ENCODE measurements around the gene NAB2.
"Not testable (repeated sequence)": the region's sequence is repeated elsewhere in the genome, so short reads cannot be mapped to it uniquely, and the experiment has no call there.

The NAB2 gene

GRCh38 chr12:57112492-57113294 is 23.8 kb downstream of the NAB2 start:
- DNase-seq (ENCODE audit: low read depth): no peak

DNA sequence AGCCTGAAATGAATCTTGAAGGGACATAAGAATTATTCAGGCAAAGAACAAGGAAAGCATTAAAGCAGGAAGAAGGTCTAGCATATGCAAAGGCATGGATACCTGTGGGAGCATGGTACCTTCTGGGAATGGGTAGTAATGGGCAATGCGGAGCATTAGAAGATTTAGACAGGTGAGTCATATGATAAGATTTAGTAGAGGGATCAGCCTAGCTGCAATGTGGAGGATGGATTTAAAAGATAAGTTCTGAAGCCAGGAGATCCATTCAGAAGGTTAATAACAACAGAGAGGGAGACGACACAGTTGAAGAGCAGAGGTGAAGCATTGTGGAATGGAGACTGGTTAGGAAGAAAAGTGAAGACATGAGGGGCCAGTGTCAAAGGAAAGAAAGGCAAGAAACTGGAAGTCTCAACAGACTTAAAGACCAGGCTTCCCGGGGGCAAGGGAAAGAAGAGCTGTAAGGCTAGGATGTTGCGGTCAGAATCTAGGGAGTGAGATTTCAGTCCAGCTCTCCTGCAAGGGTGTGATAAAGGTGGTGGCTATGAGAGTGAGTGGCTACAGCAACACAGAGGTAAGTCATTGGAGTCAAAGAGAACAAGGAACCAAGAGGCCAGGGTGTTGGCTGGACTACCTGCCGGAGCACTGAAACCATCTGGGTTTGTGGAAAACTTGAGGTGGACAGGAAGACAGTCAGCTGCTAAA is 27.8 kb downstream of the NAB2 start:
- DNase-seq (ENCODE audit: low read depth): no peak

DNA sequence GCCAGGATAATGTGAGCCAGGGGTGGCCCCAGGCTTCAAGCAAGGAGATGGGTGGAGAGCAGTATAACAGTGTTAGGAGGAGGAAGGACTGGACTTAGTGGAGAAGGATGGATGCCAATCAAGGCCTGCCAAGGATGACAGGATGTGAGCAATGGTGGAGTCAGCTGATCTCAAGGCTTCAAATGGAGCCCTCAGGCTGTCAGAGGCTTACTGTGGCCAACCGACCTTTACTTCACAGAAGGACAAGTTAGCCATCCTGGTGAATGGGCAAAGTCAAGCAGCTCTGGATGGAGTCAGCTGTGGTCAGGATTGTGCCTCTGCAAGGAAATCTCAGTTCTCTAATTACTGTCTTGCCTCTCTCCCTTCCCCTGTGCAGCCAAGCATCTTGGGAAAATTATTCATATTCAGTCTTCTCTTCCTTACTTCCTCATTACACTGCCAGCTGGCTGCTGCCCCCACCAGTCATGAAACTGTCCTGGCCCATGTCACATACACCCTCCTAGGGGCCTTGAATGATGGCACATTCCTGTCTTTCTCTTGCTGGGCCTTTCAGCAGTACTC is 29.9 kb downstream of the NAB2 start:
- DNase-seq (ENCODE audit: low read depth): no peak

DNA sequence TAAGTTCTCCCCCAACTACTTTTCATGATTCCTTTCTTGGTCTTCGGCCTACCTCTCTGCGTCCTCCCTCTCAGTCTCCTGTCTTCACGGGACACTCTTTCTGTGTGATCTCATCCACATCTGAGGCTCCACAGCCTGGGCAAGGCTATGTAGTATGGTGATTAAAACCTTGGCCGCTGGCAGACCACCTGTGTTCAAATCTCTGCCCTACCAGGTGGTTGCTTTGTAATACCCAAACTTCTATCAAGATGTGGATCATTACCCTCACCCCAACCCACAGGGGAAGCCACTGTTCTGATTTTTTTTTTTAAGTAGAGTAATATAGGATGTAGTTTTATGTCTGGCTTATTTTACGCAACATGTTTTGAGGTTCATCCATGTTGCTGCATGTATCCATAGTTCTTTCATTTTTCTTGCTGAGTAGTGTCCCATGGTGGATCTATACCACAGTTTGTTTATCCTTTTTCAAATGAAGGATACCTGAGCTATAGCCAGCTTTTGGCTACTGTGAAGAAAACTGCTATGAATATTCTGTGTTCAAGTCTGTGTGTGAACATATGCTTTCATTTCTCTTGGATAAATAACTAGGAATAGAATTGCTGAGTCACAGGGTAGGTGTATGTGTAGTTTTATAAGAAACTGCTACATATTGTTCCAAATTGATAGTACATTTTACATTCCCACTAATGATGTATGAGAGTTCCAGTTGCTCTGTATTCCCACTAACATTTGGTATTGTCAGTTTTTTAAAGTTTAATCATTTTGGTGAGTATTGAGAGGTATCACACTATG is 30.6 kb downstream of the NAB2 start:
- no peak for DNase-seq (ENCODE audit: low read depth)

DNA sequence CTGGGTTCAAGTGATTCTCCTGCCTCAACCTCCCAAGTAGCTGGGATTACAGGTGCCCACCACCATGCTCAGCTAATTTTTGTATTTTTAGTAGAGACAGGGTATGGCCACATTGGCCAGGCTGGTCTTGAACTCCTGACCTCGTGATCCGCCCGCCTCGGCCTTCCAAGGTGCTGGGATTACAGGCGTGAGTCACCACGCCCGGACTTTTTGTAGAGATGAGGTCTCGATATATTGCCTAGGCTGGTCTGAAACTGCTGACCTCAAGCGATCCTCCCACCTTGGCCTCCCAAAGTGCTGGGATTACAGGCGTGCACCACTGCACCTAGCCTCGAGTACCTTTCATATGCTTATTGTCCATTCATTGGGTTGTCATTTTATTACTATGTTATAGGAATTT is 31.8 kb downstream of the NAB2 start:
- DNase-seq (ENCODE audit: low read depth): not testable (repeated sequence)

DNA sequence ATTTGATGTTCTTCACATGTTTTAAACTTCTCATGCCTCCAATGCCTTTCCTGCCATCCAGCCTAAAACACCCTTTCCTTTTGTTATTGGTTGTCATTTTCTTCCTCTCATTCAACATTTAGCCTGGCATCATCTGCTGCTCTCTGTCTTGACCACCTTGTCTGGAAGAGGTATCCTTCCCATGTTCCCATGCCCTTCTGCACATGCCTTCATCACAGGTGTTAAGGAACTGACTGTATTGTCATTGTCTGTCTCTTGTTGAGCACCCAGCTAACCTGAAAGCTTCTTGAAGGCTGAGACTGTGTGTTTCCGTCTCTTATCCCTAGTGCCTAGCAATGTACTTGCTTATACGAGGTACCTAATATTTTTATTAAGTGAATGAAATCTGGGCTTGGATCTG is 34.9 kb downstream of the NAB2 start:
- DNase-seq (ENCODE audit: low read depth): no peak

- no peak for DNase-seq (ENCODE audit: low read depth)
Measured at GRCh38 chr12:57124261-57124877, 35.5 kb downstream of the NAB2 start.

GRCh38 chr12:57126061-57126460 is 37.1 kb downstream of the NAB2 start:
- no peak for DNase-seq (ENCODE audit: low read depth)

DNA sequence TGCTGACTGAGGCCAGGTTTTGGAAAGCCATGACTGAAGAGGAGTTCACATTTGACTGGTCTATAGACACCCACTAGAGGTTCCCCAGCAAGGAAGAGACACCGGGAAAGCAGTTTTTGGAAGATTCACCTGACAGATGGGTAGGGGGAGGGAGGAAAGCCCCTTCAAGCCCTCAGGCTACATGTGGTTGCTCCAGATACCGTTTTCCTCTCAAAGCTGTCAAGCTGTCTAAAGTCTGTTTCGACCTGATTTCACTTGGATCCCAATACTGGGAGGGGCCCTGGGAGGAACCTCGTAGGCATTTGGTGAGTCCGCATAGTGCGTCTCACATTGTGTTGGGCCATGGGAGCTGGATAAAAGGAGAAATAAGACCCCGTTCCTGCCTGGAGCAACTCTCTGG is 37.6 kb downstream of the NAB2 start:
- DNase-seq (ENCODE audit: low read depth): no peak

DNA sequence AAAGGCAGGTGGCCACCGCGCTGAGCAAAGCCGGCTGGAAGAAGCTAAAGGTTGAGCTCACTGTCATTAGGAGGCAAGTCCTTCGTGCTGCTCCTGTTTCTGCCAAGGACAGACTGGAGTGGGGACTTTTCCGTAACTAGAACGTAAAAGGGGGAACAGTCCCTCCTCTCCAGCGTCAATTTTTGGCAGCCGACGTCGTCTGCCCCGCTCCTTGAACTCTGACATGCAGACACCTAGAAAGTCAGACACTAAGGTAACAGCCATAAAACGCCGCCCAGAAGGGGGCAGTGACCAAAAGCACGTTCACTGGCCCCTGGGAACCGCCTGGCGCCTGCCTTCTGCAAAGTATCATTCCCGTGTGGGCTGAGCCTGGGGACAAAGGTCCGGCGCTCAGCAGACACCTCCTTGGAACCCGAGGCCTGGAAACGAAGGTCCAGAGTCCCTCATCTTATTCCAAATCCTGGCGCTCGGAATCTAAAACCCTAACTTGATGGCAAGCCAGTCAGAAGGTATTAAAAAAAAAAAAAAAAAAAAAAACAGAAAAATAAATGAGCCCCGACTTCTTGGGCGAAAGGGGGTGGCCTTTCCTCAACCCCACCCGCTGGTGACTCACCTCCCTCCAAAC is 38.3 kb downstream of the NAB2 start:
- no peak for DNase-seq (ENCODE audit: low read depth)

DNA sequence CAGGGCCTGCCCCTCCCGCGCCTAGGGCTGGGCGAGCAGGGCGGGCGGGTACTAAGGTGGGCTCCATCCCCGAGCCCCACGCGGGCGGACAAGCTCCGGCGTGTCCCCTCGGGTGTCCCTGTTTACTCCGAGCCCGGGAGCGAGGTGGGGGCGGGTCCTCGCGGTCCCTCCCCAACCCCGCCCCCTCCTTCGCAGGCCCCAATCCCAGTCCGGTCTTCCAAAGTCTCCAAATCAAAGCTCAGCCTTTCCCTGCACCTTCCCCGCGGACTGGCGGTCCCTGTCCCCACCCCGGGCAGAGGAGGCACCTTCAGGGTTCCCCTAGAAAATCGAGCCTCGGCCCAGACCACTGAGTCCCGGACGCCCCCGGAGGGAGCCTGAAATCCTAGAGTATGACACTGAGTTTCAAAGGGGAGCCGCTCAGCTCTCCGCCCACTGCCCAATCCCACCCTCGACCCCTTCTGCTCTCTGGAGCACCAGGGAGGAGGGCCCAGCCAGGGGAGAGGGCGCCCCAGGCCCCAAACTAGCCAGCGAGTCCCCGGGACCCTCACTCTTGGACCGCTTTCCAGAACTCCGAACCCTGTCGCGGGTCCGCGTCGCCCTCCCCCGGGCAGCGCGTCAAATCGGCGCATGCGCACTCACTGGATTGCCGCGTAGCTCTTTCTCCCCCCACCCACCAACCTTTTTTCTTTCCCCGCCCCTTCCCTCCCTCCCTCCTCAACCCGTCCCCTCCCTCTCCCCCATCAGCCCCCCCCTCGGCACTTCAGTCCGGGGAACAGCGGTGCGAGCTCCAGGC is 39.0 kb downstream of the NAB2 start, which contains the start of gene LRP1:
Gene LRP1 (plus strand): TSS at position 758 of the 793 bp plus-strand sequence. CDS start 482 bp downstream, outside the sequence.
- DNase-seq (ENCODE audit: low read depth): peak; percentile 83

DNA sequence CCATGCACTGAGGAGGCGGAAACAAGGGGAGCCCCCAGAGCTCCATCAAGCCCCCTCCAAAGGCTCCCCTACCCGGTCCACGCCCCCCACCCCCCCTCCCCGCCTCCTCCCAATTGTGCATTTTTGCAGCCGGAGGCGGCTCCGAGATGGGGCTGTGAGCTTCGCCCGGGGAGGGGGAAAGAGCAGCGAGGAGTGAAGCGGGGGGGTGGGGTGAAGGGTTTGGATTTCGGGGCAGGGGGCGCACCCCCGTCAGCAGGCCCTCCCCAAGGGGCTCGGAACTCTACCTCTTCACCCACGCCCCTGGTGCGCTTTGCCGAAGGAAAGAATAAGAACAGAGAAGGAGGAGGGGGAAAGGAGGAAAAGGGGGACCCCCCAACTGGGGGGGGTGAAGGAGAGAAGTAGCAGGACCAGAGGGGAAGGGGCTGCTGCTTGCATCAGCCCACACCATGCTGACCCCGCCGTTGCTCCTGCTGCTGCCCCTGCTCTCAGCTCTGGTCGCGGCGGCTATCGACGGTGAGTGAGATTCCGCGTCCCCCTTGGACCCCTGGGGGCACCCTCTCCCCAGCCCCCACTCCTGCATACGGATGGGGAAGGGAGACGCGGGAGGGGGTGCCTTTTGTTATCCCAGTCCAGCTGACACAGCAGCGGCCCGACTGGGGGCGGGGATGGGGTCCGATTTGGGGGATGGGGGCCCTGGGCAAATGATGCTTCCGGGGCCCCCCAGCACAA is 39.8 kb downstream of the NAB2 start:
- no peak for DNase-seq (ENCODE audit: low read depth)

GRCh38 chr12:57129321-57129842 is 40.5 kb downstream of the NAB2 start:
- no peak for DNase-seq (ENCODE audit: low read depth)

- no peak for DNase-seq (ENCODE audit: low read depth)
Measured at GRCh38 chr12:57129889-57130288, 41.0 kb downstream of the NAB2 start.

GRCh38 chr12:57130941-57131340 is 42.0 kb downstream of the NAB2 start:
- DNase-seq (ENCODE audit: low read depth): no peak

GRCh38 chr12:57131896-57132744 is 43.2 kb downstream of the NAB2 start:
- DNase-seq (ENCODE audit: low read depth): no peak

DNA sequence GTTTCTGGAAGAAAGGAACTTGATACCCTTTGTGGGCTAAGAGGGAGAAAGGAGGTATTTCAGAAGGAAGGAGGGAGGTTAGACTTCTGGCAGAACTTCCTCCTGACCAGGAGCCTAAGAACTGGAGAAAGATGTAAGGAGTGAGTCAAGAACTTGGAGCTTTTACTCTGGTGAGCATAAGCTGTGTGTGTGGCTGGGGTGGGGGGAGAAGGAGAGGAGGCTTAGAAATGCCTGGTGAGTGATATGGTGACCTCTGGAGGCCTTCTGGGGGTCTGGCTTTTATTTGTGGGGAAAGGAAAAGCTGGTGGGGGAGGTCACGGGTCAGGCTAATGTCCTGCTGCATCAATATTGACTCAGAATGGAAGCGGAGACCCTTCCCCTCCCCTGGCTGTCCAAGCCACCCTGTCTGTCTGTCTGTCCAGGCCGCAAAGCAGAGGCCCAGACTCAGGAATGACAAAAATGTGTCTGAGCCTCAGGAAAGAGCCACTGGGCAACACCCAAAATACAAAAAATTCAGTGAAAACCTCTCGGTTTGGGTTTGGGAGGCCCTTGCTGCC is 44.2 kb downstream of the NAB2 start:
- DNase-seq (ENCODE audit: low read depth): no peak

- DNase-seq (ENCODE audit: low read depth): no peak
Measured at GRCh38 chr12:57133916-57134315, 45.0 kb downstream of the NAB2 start.

Data from fibroblast of the conjunctiva (primary cell).